Psoas muscle (tissue), 8 donors: ENCODE measurements around the gene PYCARD. TPM values are rescaled to one million over a fixed set of nuclear protein-coding genes. Genes with fewer than 3 reads are reported as not detected.

Experiments used
- ATAC-seq, 4 donors: fragments of 200-7000 bp; cut with Tn5 transposase; one replicate each; pipeline ENCODE4 v1.9.1; 2020; ENCODE audit warnings: moderate library complexity in 3 of 4, mild to moderate bottlenecking in 2 of 4
- DNase-seq, 2 donors: peaks; one replicate each; pipeline ENCODE4 v3.0.0-alpha.2; 2020
- H3K27ac ChIP-seq: fragments of 200-600 bp; one replicate; pipeline ENCODE4 v1.8.0; 2022
- H3K27me3 ChIP-seq, 3 donors: fragments of 200-600 bp in 1 of 3; one replicate each; pipeline versions ENCODE4 v1.6.1 to v1.8.0; 2013 to 2022; ENCODE audit warnings: low read length in 2 of 3, mild to moderate bottlenecking in 2 of 3, moderate library complexity in 1 of 3; ENCODE audit not compliant: insufficient read depth in 3 of 3
- H3K36me3 ChIP-seq, 2 donors: fragments of 200-600 bp in 1 of 2; one replicate each; pipeline versions ENCODE4 v1.6.1 to v1.8.0; 2013 to 2022; ENCODE audit warnings: low read depth in 1 of 2, mild to moderate bottlenecking in 1 of 2, moderate library complexity in 1 of 2; ENCODE audit not compliant: insufficient read depth in 1 of 2
- H3K4me1 ChIP-seq: fragments of 200-600 bp; one replicate; pipeline ENCODE4 v1.8.0; 2022
- H3K4me3 ChIP-seq: fragments of 200-600 bp; one replicate; pipeline ENCODE4 v1.8.0; 2022; ENCODE audit warnings: mild to moderate bottlenecking
- H3K9me3 ChIP-seq: fragments of 200-600 bp; one replicate; pipeline ENCODE4 v1.8.0; 2022
- whole genome bisulfite sequencing, 3 donors: extraction: QIAGEN DNeasy Blood & Tissue Kit; methylation state at CpG; one replicate each; pipeline versions ENCODE4 v1.1.6 to v1.1.7; 2013; 5-methylcytosine and 5-hydroxymethylcytosine counted together
- intact Hi-C, 2 donors: fragments of 100-400 bp; cut with DNase I; formaldehyde crosslinking; loops; one replicate each; pipeline versions ENCODE4 v1.11.0 to v1.14.2; 2022
- polyA plus RNA-seq, 3 donors: library from polyadenylated mRNA; stranded (reverse); fragments of 200-250 nt; gene quantifications; one replicate each; pipeline ENCODE4 v1.2.3, GENCODE V29; 2013
- total RNA-seq, 4 donors: library from RNA; stranded (reverse); fragmentation: NEBNext Ultra II Directional in 2 of 4; extraction: Animal tissue kit (Norgen Biotek cat#: 25700) in 2 of 4; gene quantifications; one replicate each; pipeline versions ENCODE4 v1.2.1 to v1.2.4, GENCODE V29; 2021 to 2023
- TF ChIP-seq, protein P1 (sequence below): fragments of 200-600 bp; IDR thresholded peaks from one replicate; pipeline ENCODE4 v1.8.0; 2022; ENCODE audit warnings: antibody characterized with exemption
- donor health status: healthy with polysubstance abuse.
- donor health status: DM: no; HTN: no; CAD: no; lungs with moderate emphysema.
- donor health status: Bipolar disorder and iron deficiency.
- donor health status: healthy.
- donor health status: DM: yes; HTN: yes; CAD: no.
- donor health status: DM: no; HTN: no; CAD: no.
- donor health status: DM: no; HTN: no; CAD: no.
- donor health status: DM: yes; HTN: yes; CAD: no.

Gene PYCARD
- total and polyA plus RNA-seq, 7 donors: 2.1 to 4.9 (median 3.1) TPM

DNA sequence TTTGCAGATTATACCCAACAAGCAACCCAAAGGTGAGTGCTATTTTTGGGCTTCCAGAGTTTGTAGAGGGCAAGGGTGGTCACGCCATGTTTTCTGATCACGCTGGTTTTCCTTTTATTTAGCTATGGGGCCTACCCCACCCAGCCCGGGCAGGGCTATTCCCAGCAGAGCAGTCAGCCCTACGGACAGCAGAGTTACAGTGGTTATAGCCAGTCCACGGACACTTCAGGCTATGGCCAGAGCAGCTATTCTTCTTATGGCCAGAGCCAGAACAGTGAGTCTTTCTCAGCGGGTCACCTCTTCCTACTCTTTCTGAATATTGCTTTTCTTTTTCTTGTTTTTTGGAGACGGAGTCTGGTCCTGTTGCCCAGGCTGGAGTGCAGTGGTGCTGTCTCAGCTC is 20.2 kb downstream of the PYCARD start:
- peak overlapping the region; percentile 17 for H3K27ac ChIP-seq
- no peaks in the 10 kb centered on the region for H3K9me3 ChIP-seq
- intact Hi-C loops: loop anchor here in 1 of 2 donors (5.0 kb wide), 1 partner anchor 35 kb away; the partner anchor contains the start of gene PYDC1
- peaks cover 31 to 51% of the 10 kb centered on the region in 2 donors for H3K36me3 ChIP-seq
- no peaks in the 10 kb centered on the region for H3K27me3 ChIP-seq
- WGBS, 3 donors: 26 to 30% (median 29%) methylated on average over 7 of the region's 7 CpGs
- TF ChIP-seq, protein P1, sequence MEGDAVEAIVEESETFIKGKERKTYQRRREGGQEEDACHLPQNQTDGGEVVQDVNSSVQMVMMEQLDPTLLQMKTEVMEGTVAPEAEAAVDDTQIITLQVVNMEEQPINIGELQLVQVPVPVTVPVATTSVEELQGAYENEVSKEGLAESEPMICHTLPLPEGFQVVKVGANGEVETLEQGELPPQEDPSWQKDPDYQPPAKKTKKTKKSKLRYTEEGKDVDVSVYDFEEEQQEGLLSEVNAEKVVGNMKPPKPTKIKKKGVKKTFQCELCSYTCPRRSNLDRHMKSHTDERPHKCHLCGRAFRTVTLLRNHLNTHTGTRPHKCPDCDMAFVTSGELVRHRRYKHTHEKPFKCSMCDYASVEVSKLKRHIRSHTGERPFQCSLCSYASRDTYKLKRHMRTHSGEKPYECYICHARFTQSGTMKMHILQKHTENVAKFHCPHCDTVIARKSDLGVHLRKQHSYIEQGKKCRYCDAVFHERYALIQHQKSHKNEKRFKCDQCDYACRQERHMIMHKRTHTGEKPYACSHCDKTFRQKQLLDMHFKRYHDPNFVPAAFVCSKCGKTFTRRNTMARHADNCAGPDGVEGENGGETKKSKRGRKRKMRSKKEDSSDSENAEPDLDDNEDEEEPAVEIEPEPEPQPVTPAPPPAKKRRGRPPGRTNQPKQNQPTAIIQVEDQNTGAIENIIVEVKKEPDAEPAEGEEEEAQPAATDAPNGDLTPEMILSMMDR: no peak
- H3K4me3 ChIP-seq: peak overlapping the region; percentile 95
- no peak for DNase-seq
- no peak for ATAC-seq
- peaks cover 36% of the 10 kb centered on the region for H3K4me1 ChIP-seq

DNA sequence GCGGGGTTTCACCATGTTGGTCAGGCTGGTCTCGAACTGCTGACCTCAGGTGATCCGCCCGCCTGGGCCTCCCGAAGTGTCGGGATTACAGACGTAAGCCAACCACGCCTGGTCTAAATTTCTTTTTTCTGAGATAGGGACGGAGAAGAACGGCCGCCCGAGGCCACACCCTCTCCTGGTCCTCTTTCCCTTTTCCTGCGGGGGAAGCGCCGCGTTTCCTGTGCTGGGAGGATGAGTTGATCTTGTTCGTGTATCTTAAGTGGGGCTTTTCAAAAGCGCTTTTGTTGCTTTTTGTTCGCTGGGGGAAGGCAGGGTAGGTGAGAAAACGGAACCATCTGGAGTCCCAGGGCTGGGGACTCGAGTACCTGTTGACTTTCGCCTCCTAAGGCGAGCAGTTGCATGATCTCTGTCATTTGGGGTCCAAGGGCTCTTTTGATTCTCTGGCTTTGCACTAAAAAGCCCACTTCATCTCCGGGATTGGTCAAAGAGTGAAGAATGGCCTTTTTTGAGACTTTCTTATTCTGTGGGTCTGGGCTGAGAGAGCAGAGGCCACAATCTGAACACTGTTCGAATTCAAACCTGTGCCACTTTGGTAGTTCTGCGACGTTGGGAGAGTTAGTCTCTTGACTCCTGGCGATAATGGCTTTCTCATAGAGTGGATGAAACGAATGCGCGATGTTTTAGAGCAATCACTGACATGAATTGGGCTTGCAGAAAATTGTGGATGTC is 21.3 kb downstream of the PYCARD start:
- 8 to 14% (median 11%) methylated on average over 31 of the region's 31 CpGs for WGBS, 3 donors
- DNase-seq (peak; percentile 46 to 61), ATAC-seq (no peak)
- peaks cover 21 to 40% of the 10 kb centered on the region in 2 donors for H3K36me3 ChIP-seq
- H3K4me3 ChIP-seq: peak overlapping the region; percentile 95
- H3K27me3 ChIP-seq: no peaks in the 10 kb centered on the region
- TF ChIP-seq, protein P1: no peak
- H3K9me3 ChIP-seq: no peaks in the 10 kb centered on the region
- H3K27ac ChIP-seq: peak overlapping the region; percentile 99
- peaks cover 34% of the 10 kb centered on the region for H3K4me1 ChIP-seq
- intact Hi-C loops: loop anchor here (2.0 to 5.0 kb wide), 2 partner anchors 32 to 36 kb away; partner anchors contain the start of gene PYDC1 (in 1 of the 2)

- peak within 1 kb of the TSS; percentile 99 for H3K27ac ChIP-seq
- 0% methylated on average over 69 of the region's 69 CpGs for WGBS, 3 donors
- H3K4me1 ChIP-seq: peaks cover 34% of the 10 kb centered on the region
- H3K27me3 ChIP-seq: no peaks in the 10 kb centered on the region
- DNase-seq (peak; percentile 88 to 96), ATAC-seq (peak; percentile 81 to 88 (median 85))
- intact Hi-C loops: loop anchor here (2.0 to 5.0 kb wide), 2 partner anchors 33 to 37 kb away; partner anchors contain the start of gene PYDC1 (in 1 of the 2)
- TF ChIP-seq, protein P1: no peak
- H3K36me3 ChIP-seq: peaks cover 9 to 26% of the 10 kb centered on the region in 2 donors
- H3K4me3 ChIP-seq: peak within 1 kb of the TSS; percentile 95
- no peaks in the 10 kb centered on the region for H3K9me3 ChIP-seq
Measured at GRCh38 chr16:31179747-31180459, 22.7 kb downstream of the PYCARD start, which contains the start of gene FUS. Gene FUS (plus strand): TSS chr16:31180139. CDS start chr16:31180215, 76 bp downstream.

DNA sequence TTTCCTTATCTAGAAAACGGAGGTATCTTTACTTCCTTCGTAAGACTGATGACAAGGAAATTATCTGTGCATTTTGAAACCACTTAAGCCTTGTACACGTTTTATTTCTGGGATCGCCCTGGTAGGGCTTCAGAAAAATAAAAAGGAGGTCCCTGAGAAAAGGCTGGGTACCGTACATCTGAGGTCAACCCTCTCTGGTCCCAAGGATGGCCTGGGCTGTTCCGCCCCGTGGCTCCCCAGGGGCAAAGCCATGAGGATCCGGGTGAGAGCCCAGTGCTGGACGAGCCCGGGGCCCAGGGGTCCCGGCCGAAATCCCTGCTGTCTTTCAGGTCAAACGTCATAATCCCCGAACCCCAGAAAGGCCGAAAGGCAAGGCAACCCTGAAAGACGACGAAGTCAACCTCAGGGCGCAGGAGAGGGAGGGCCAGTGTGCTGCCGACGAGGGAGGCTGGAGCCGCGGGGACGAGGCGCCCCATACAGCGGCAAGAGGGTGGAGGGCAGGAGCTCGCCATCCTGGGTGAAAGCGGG is 23.3 kb downstream of the PYCARD start:
- H3K4me1 ChIP-seq: peaks cover 34% of the 10 kb centered on the region
- intact Hi-C loops: no loop called here
- ATAC-seq (peak; percentile 4 to 10 (median 7)), DNase-seq (peak in 1 of 2 donors; percentile 60)
- H3K4me3 ChIP-seq: peak overlapping the region; percentile 95
- peak overlapping the region; percentile 99 for H3K27ac ChIP-seq
- WGBS, 3 donors: 4 to 5% (median 4%) methylated on average over 27 of the region's 27 CpGs
- no peaks in the 10 kb centered on the region for H3K9me3 ChIP-seq
- peaks cover 7 to 20% of the 10 kb centered on the region in 2 donors for H3K36me3 ChIP-seq
- TF ChIP-seq, protein P1: no peak
- H3K27me3 ChIP-seq: no peaks in the 10 kb centered on the region
